ENCODE measurements around the gene PON2. TPM values are rescaled to one million over a fixed set of nuclear protein-coding genes. Genes with fewer than 3 reads are reported as not detected.
"Not testable (repeated sequence)": the region's sequence is repeated elsewhere in the genome, so short reads cannot be mapped to it uniquely, and the experiment has no call there.

The PON2 gene
- total RNA-seq, 2 donors from 2014 or later = 106 to 181 TPM

- intact Hi-C loops (cut with DNase I, micrococcal nuclease) = no loop called here
- ATAC-seq (no peak), DNase-seq (no peak)
Observed at GRCh38 chr7:95421000-95421846, 13.6 kb downstream of the PON2 start.

- DNase-seq = no peak
- intact Hi-C loops (cut with DNase I, micrococcal nuclease) = no loop called here
- no peak for ATAC-seq
Observed at GRCh38 chr7:95412075-95412474, 22.8 kb downstream of the PON2 start.

- DNase-seq (no peak), ATAC-seq (no peak)
- intact Hi-C loops (cut with DNase I, micrococcal nuclease) = no loop called here
Observed at GRCh38 chr7:95411666-95412065, 23.2 kb downstream of the PON2 start.

GRCh38 chr7:95411036-95411435, 23.8 kb downstream of the PON2 start:
- peak; percentile 75 for ATAC-seq
- DNase-seq = no peak
- intact Hi-C loops (cut with DNase I, micrococcal nuclease) = no loop called here

- ATAC-seq (peak; percentile 31), DNase-seq (no peak)
- intact Hi-C loops (cut with DNase I, micrococcal nuclease) = no loop called here
Observed at GRCh38 chr7:95407751-95408150, 27.1 kb downstream of the PON2 start.

- ATAC-seq = no peak
Observed at GRCh38 chr7:95405800-95406199, 29.0 kb downstream of the PON2 start.

GRCh38 chr7:95405208-95405607, 29.6 kb downstream of the PON2 start:
- ATAC-seq (no peak), DNase-seq (no peak)
- intact Hi-C loops (cut with DNase I, micrococcal nuclease) = no loop called here

More at GRCh38 chr7:95405800-95406199, 29.0 kb downstream of the PON2 start:
- intact Hi-C loops (cut with DNase I, micrococcal nuclease) = no loop called here
- no peak for DNase-seq

- ATAC-seq (no peak), DNase-seq (no peak)
- intact Hi-C loops (cut with DNase I, micrococcal nuclease) = no loop called here
Observed at GRCh38 chr7:95404316-95404865, 30.4 kb downstream of the PON2 start.

GRCh38 chr7:95398155-95398940, 36.5 kb downstream of the PON2 start:
- intact Hi-C loops (cut with DNase I, micrococcal nuclease) = no loop called here
- ATAC-seq = no peak
- DNase-seq = no peak

- no peak for DNase-seq
- intact Hi-C loops (cut with DNase I, micrococcal nuclease) = no loop called here
Observed at GRCh38 chr7:95397381-95397780, 37.4 kb downstream of the PON2 start.

GRCh38 chr7:95396136-95397032, 38.4 kb downstream of the PON2 start, which contains the start of gene PON3:
PON3 (minus strand) TSS chr7:95396375; CDS start chr7:95396350, 25 bp downstream.
- DNase-seq (peak; percentile 43 to 61), ATAC-seq (peak; percentile 94)
- intact Hi-C loops (cut with DNase I, micrococcal nuclease) = no loop called here

More at GRCh38 chr7:95397381-95397780, 37.4 kb downstream of the PON2 start:
- no peak for ATAC-seq

GRCh38 chr7:95395755-95396135, 39.1 kb downstream of the PON2 start:
- intact Hi-C loops (cut with DNase I, micrococcal nuclease) = no loop called here
- ATAC-seq (no peak), DNase-seq (no peak)

- intact Hi-C loops (cut with DNase I, micrococcal nuclease) = no loop called here
- DNase-seq = no peak
- ATAC-seq = no peak
Observed at GRCh38 chr7:95394370-95394769, 40.5 kb downstream of the PON2 start.

- no peak for DNase-seq
- no peak for ATAC-seq
- intact Hi-C loops (cut with DNase I, micrococcal nuclease) = no loop called here
Observed at GRCh38 chr7:95391761-95392160, 43.1 kb downstream of the PON2 start.

- intact Hi-C loops (cut with DNase I, micrococcal nuclease) = no loop called here
- no peak for DNase-seq
- ATAC-seq = no peak
Observed at GRCh38 chr7:95389516-95389915, 45.3 kb downstream of the PON2 start.

GRCh38 chr7:95379457-95379856, 55.4 kb downstream of the PON2 start:
- intact Hi-C loops (cut with DNase I, micrococcal nuclease); DNase-seq; ATAC-seq: not testable (repeated sequence)

- intact Hi-C loops (cut with DNase I, micrococcal nuclease) = no loop called here
- ATAC-seq (no peak), DNase-seq (no peak)
Observed at GRCh38 chr7:95376632-95377400, 58.0 kb downstream of the PON2 start.
